ENCODE measurements around the gene TRABD2B.

GRCh38 chr1:48027533-48027835 is 30.3 kb upstream of the TRABD2B start:
- no peak for TF ChIP-seq POLR2A (IDR thresholded peaks at IDR 0.05; ENCODE audit: low read depth, low read length)
- TF ChIP-seq CTCF (conservative IDR thresholded peaks at IDR 0.05; ENCODE audit: low read depth, low read length): no peak
- no peak for TF ChIP-seq RCOR1 (IDR thresholded peaks at IDR 0.05; ENCODE audit: insufficient replicate concordance, low read length)
- no peak for TF ChIP-seq SMC3 (IDR thresholded peaks at IDR 0.05; ENCODE audit: low read depth, low read length)
- no peak for TF ChIP-seq MXI1 (IDR thresholded peaks at IDR 0.05; ENCODE audit: borderline replicate concordance, low read depth, low read length)
- no peak for TF ChIP-seq CEBPB (IDR thresholded peaks at IDR 0.05; ENCODE audit: low read depth, low read length)
- no peak for TF ChIP-seq ELK1 (IDR thresholded peaks at IDR 0.05; ENCODE audit: borderline replicate concordance, low read depth, low read length)
- no peak for TF ChIP-seq RAD21 (IDR thresholded peaks at IDR 0.05; ENCODE audit: low read length)
- no peak for TF ChIP-seq FOS (IDR thresholded peaks at IDR 0.05; ENCODE audit: low read depth, low read length)
- TF ChIP-seq USF2 (IDR thresholded peaks at IDR 0.05; ENCODE audit: low read depth, low read length): no peak
- no peak for TF ChIP-seq CHD1 (IDR thresholded peaks at IDR 0.05; ENCODE audit: low read depth, low read length)
- no peak for TF ChIP-seq BHLHE40 (IDR thresholded peaks at IDR 0.05; ENCODE audit: low read depth, low read length)
- no peak for TF ChIP-seq NFE2L2 (IDR thresholded peaks at IDR 0.05; ENCODE audit: low read depth, low read length)
